ENCODE data around the gene GRK4. TPM values are rescaled to one million over a fixed set of nuclear protein-coding genes. Genes with fewer than 3 reads are reported as not detected.

The GRK4 gene
- total RNA-seq, 1 donor from 2014 or later: 6.7 TPM

GRCh38 chr4:2950221-2950989 lies 13.0 kb upstream of the GRK4 start:
- Mint-ChIP-seq H3K4me1 (ENCODE audit: low read depth, unreplicated experiment) (peaks cover 4% of the 10 kb centered on the region), H3K4me3 (ENCODE audit: unreplicated experiment) (no peak overlapping the region), H3K9me3 (ENCODE audit: unreplicated experiment) (no peaks in the 10 kb centered on the region), H3K27me3 (ENCODE audit: low read depth, unreplicated experiment) (no peaks in the 10 kb centered on the region), H3K27ac (ENCODE audit: unreplicated experiment) (peak overlapping the region; percentile 45), H3K36me3 (ENCODE audit: low read depth, unreplicated experiment) (peaks cover 46% of the 10 kb centered on the region)
- Histone ChIP-seq H3K27me3 (ENCODE audit: insufficient read depth, low read length) (no peaks in the 10 kb centered on the region), H3K79me2 (ENCODE audit: insufficient read depth, low read length) (peaks cover 21% of the 10 kb centered on the region), H3K9ac (ENCODE audit: low read length) (no peak overlapping the region), H3K9me3 (ENCODE audit: insufficient read depth, low read depth, low read length) (no peaks in the 10 kb centered on the region), H3K27ac (ENCODE audit: low read depth, low read length) (no peak overlapping the region), H4K20me1 (ENCODE audit: insufficient read depth, low read length) (peaks cover 58% of the 10 kb centered on the region), H3K4me1 (ENCODE audit: insufficient read depth, low read length) (peaks cover 8% of the 10 kb centered on the region), H3K4me3 (ENCODE audit: insufficient read depth, low read depth, low read length) (no peak overlapping the region), H3K4me2 (ENCODE audit: low read length) (no peak overlapping the region), H2AFZ (ENCODE audit: low read depth, low read length) (no peak overlapping the region), H3K36me3 (ENCODE audit: insufficient read depth, low read length) (peaks cover 55% of the 10 kb centered on the region)
- FAIRE-seq (no peak), DNase-seq (ENCODE audit: low read depth) (no peak)
- TF ChIP-seq EZH2 (IDR thresholded peaks at IDR 0.05; ENCODE audit: insufficient read depth, low read length): no peak
- TF ChIP-seq, protein P1, sequence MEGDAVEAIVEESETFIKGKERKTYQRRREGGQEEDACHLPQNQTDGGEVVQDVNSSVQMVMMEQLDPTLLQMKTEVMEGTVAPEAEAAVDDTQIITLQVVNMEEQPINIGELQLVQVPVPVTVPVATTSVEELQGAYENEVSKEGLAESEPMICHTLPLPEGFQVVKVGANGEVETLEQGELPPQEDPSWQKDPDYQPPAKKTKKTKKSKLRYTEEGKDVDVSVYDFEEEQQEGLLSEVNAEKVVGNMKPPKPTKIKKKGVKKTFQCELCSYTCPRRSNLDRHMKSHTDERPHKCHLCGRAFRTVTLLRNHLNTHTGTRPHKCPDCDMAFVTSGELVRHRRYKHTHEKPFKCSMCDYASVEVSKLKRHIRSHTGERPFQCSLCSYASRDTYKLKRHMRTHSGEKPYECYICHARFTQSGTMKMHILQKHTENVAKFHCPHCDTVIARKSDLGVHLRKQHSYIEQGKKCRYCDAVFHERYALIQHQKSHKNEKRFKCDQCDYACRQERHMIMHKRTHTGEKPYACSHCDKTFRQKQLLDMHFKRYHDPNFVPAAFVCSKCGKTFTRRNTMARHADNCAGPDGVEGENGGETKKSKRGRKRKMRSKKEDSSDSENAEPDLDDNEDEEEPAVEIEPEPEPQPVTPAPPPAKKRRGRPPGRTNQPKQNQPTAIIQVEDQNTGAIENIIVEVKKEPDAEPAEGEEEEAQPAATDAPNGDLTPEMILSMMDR (IDR thresholded peaks at IDR 0.05; ENCODE audit: insufficient read depth, low read depth, low read length): no peak

- H3K27ac Mint-ChIP-seq (ENCODE audit: unreplicated experiment): no peak overlapping the region
- H3K4me1 ChIP-seq (ENCODE audit: insufficient read depth, low read length): peaks cover 9% of the 10 kb centered on the region
- no peaks in the 10 kb centered on the region for H3K27me3 ChIP-seq (ENCODE audit: insufficient read depth, low read length)
- H4K20me1 ChIP-seq (ENCODE audit: insufficient read depth, low read length): peaks cover 59% of the 10 kb centered on the region
- peaks cover 35% of the 10 kb centered on the region for H3K79me2 ChIP-seq (ENCODE audit: insufficient read depth, low read length)
- no peak overlapping the region for H3K27ac ChIP-seq (ENCODE audit: low read depth, low read length)
- no peak overlapping the region for H2AFZ ChIP-seq (ENCODE audit: low read depth, low read length)
- no peaks in the 10 kb centered on the region for H3K9me3 Mint-ChIP-seq (ENCODE audit: unreplicated experiment)
- H3K9me3 ChIP-seq (ENCODE audit: insufficient read depth, low read depth, low read length): no peaks in the 10 kb centered on the region
- FAIRE-seq (no peak), DNase-seq (ENCODE audit: low read depth) (no peak)
- H3K9ac ChIP-seq (ENCODE audit: low read length): no peak overlapping the region
- no peaks in the 10 kb centered on the region for H3K27me3 Mint-ChIP-seq (ENCODE audit: low read depth, unreplicated experiment)
- peaks cover 15% of the 10 kb centered on the region for H3K4me1 Mint-ChIP-seq (ENCODE audit: low read depth, unreplicated experiment)
- peaks cover 48% of the 10 kb centered on the region for H3K36me3 ChIP-seq (ENCODE audit: insufficient read depth, low read length)
- no peak overlapping the region for H3K4me3 Mint-ChIP-seq (ENCODE audit: unreplicated experiment)
- no peak overlapping the region for H3K4me2 ChIP-seq (ENCODE audit: low read length)
- peaks cover 38% of the 10 kb centered on the region for H3K36me3 Mint-ChIP-seq (ENCODE audit: low read depth, unreplicated experiment)
- H3K4me3 ChIP-seq (ENCODE audit: insufficient read depth, low read depth, low read length): no peak overlapping the region
- TF ChIP-seq EZH2 (IDR thresholded peaks at IDR 0.05; ENCODE audit: insufficient read depth, low read length): no peak
- TF ChIP-seq, protein P1 (IDR thresholded peaks at IDR 0.05; ENCODE audit: insufficient read depth, low read depth, low read length): no peak
Measured at GRCh38 chr4:2953496-2953895, 9.9 kb upstream of the GRK4 start.
